GM18519 (cell line): ENCODE measurements around the gene KLHL42.
"Not testable (repeated sequence)": the region's sequence is repeated elsewhere in the genome, so short reads cannot be mapped to it uniquely, and the experiment has no call there.

ENCODE experiments used
- ATAC-seq: cut with Tn5 transposase; IDR thresholded peaks from one replicate; pipeline ENCODE4 v1.9.1; 2021; ENCODE audit warnings: mild to moderate bottlenecking, moderate library complexity; ENCODE audit not compliant: unreplicated experiment, low FRiP score

Gene KLHL42

GRCh38 chr12:27814851-27815591, 35.0 kb downstream of the KLHL42 start:
- no peak for ATAC-seq

- ATAC-seq: no peak
Measured at GRCh38 chr12:27817766-27818165, 37.7 kb downstream of the KLHL42 start.

GRCh38 chr12:27818401-27818918, 38.4 kb downstream of the KLHL42 start:
- no peak for ATAC-seq

GRCh38 chr12:27820564-27820963, 40.5 kb downstream of the KLHL42 start:
- no peak for ATAC-seq

- ATAC-seq: no peak
Measured at GRCh38 chr12:27821259-27821973, 41.4 kb downstream of the KLHL42 start.

GRCh38 chr12:27822076-27822712, 42.2 kb downstream of the KLHL42 start:
- peak; percentile 74 for ATAC-seq

- ATAC-seq: no peak
Measured at GRCh38 chr12:27823038-27823437, 43.0 kb downstream of the KLHL42 start.

GRCh38 chr12:27824126-27824842, 44.3 kb downstream of the KLHL42 start:
- ATAC-seq: peak; percentile 38

GRCh38 chr12:27826076-27826475, 46.0 kb downstream of the KLHL42 start:
- no peak for ATAC-seq

GRCh38 chr12:27828196-27828595, 48.2 kb downstream of the KLHL42 start:
- ATAC-seq: no peak

- no peak for ATAC-seq
Measured at GRCh38 chr12:27838543-27839185, 58.6 kb downstream of the KLHL42 start.

- ATAC-seq: peak; percentile 59
Measured at GRCh38 chr12:27840229-27840999, 60.4 kb downstream of the KLHL42 start.

GRCh38 chr12:27841392-27841882, 61.4 kb downstream of the KLHL42 start:
- no peak for ATAC-seq

- no peak for ATAC-seq
Measured at GRCh38 chr12:27843714-27844245, 63.7 kb downstream of the KLHL42 start.

GRCh38 chr12:27844366-27845090, 64.5 kb downstream of the KLHL42 start:
- ATAC-seq: no peak

GRCh38 chr12:27845187-27845586, 65.2 kb downstream of the KLHL42 start:
- no peak for ATAC-seq

- not testable (repeated sequence) for ATAC-seq
Measured at GRCh38 chr12:27845706-27846105, 65.7 kb downstream of the KLHL42 start.

GRCh38 chr12:27847293-27847692, 67.3 kb downstream of the KLHL42 start:
- ATAC-seq: not testable (repeated sequence)
